ACC112 (cell line): ENCODE measurements around the gene FEZ2.

Source experiments
- H2AFZ ChIP-seq: fragments of 200-600 bp; sonication (generic); one replicate; pipeline ENCODE4 v1.6.0; 2017; ENCODE audit warnings: antibody characterized with exemption, low read length; ENCODE audit not compliant: unreplicated experiment
- H3K27ac ChIP-seq: fragments of 200-600 bp; sonication (generic); 2 replicates; pipeline ENCODE4 v1.5.1; 2014; ENCODE audit warnings: low read depth, mild to moderate bottlenecking, antibody characterized with exemption, low read length, moderate library complexity
- H3K27me3 ChIP-seq: fragments of 200-600 bp; sonication (generic); 2 replicates; pipeline ENCODE4 v1.6.1; 2014; ENCODE audit warnings: mild to moderate bottlenecking, antibody characterized with exemption, low read length, moderate library complexity, mixed read lengths; ENCODE audit not compliant: insufficient read depth
- H3K36me3 ChIP-seq: fragments of 200-600 bp; sonication (generic); 2 replicates; pipeline ENCODE4 v1.6.1; 2016; ENCODE audit warnings: mild to moderate bottlenecking, antibody characterized with exemption, low read length, moderate library complexity, mixed read lengths; ENCODE audit not compliant: insufficient read depth
- H3K4me1 ChIP-seq: fragments of 200-600 bp; sonication (generic); one replicate; pipeline ENCODE4 v1.6.1; 2016; ENCODE audit warnings: low read length, mixed read lengths; ENCODE audit not compliant: insufficient read depth, unreplicated experiment, control insufficient read depth
- H3K4me3 ChIP-seq: fragments of 200-600 bp; sonication (generic); 2 replicates; pipeline ENCODE4 v1.5.1; 2014; ENCODE audit warnings: mild to moderate bottlenecking, low read depth, low read length
- H3K79me2 ChIP-seq: fragments of 200-600 bp; sonication (generic); one replicate; pipeline ENCODE4 v1.6.0; 2016; ENCODE audit warnings: low read length; ENCODE audit not compliant: control insufficient read depth, unreplicated experiment, insufficient read depth

FEZ2 gene

DNA sequence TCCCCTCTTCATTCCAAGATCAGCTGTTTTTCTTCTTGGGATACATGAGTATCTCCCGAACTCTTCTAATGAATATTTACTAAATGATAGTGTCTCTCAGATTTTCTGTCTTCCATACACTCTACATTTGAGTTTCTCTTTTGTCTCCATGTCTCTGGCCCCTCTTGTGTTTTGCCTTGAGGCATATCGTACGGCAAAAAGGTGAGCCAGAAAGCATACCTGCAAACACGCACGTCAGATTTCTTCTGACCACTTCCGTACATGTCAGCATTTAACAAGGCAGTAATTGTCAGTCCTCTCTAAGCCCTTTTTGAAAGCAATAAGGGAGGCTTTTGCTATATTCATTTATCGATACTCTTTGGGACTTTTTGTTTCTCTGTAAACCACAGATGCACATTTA, 82.4 kb downstream of the FEZ2 start:
- no peak overlapping the region for H3K4me3 ChIP-seq
- no peaks in the 10 kb centered on the region for H3K4me1 ChIP-seq
- H3K27ac ChIP-seq: no peak overlapping the region
- H3K79me2 ChIP-seq: peaks cover 2% of the 10 kb centered on the region
- H3K27me3 ChIP-seq: no peaks in the 10 kb centered on the region
- peaks cover 69% of the 10 kb centered on the region for H3K36me3 ChIP-seq
- no peak overlapping the region for H2AFZ ChIP-seq

GRCh38 chr2:36513661-36514060, 84.3 kb downstream of the FEZ2 start:
- Histone ChIP-seq H2AFZ (no peak overlapping the region), H3K36me3 (peaks cover 69% of the 10 kb centered on the region), H3K27ac (no peak overlapping the region), H3K79me2 (peaks cover under 1% of the 10 kb centered on the region), H3K4me1 (no peaks in the 10 kb centered on the region), H3K4me3 (no peak overlapping the region), H3K27me3 (no peaks in the 10 kb centered on the region)

DNA sequence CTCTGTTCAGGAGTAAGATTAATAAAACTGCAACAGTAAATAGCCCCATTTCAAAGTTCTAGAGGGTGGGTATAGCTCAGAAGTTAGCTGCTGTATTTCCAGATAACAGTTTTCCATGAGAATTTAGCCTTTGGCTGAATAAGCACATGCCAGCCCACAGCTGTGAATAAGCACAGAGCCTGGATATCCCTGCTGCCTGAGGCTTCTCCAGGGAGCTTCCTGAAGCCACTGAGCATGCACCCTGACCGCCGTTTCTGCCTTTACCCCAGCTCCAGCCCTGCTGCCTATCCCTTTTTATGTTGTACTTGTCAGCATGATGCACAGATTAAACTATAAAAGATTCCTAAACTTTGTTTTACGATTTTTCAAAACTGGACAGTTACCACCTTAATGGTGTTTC, 85.3 kb downstream of the FEZ2 start:
- Histone ChIP-seq H2AFZ (no peak overlapping the region), H3K27me3 (no peaks in the 10 kb centered on the region), H3K79me2 (no peaks in the 10 kb centered on the region), H3K4me3 (no peak overlapping the region), H3K4me1 (no peaks in the 10 kb centered on the region), H3K27ac (no peak overlapping the region), H3K36me3 (peaks cover 65% of the 10 kb centered on the region)

- Histone ChIP-seq H3K36me3 (peaks cover 60% of the 10 kb centered on the region), H3K79me2 (no peaks in the 10 kb centered on the region), H3K27ac (no peak overlapping the region), H3K4me1 (no peaks in the 10 kb centered on the region), H3K4me3 (no peak overlapping the region), H3K27me3 (no peaks in the 10 kb centered on the region), H2AFZ (no peak overlapping the region)
Observed at GRCh38 chr2:36511858-36512603, 85.9 kb downstream of the FEZ2 start.

GRCh38 chr2:36509075-36509474, 88.9 kb downstream of the FEZ2 start:
- H3K27ac ChIP-seq: no peak overlapping the region
- peaks cover 66% of the 10 kb centered on the region for H3K36me3 ChIP-seq
- H3K27me3 ChIP-seq: no peaks in the 10 kb centered on the region
- H2AFZ ChIP-seq: no peak overlapping the region
- no peaks in the 10 kb centered on the region for H3K4me1 ChIP-seq
- no peaks in the 10 kb centered on the region for H3K79me2 ChIP-seq
- no peak overlapping the region for H3K4me3 ChIP-seq

- Histone ChIP-seq H3K4me3 (no peak overlapping the region), H3K4me1 (no peaks in the 10 kb centered on the region), H3K79me2 (peaks cover 3% of the 10 kb centered on the region), H3K27me3 (no peaks in the 10 kb centered on the region), H3K36me3 (peaks cover 70% of the 10 kb centered on the region), H2AFZ (no peak overlapping the region), H3K27ac (no peak overlapping the region)
Observed at GRCh38 chr2:36507408-36507812, 90.6 kb downstream of the FEZ2 start.
